ENCODE data around the gene ARHGAP15.

ARHGAP15 gene

GRCh38 chr2:143121957-143122356 lies 7.3 kb upstream of the ARHGAP15 start:
- Histone ChIP-seq H3K36me3 (ENCODE audit: control insufficient read depth, insufficient read depth, low read length) (no peaks in the 10 kb centered on the region), H3K9ac (ENCODE audit: low read depth, low read length) (no peak overlapping the region), H3K27ac (ENCODE audit: low read depth, low read length) (no peak overlapping the region), H3K4me1 (ENCODE audit: control insufficient read depth, insufficient read depth, low read length) (no peaks in the 10 kb centered on the region), H3K9me3 (ENCODE audit: control insufficient read depth, insufficient read depth, low read length) (no peaks in the 10 kb centered on the region), H3K4me3 (ENCODE audit: low read depth, low read length) (no peak overlapping the region), H3K27me3 (ENCODE audit: control insufficient read depth, insufficient read depth, low read length) (no peaks in the 10 kb centered on the region)

GRCh38 chr2:143123911-143124310 lies 5.3 kb upstream of the ARHGAP15 start:
- H3K9me3 ChIP-seq (ENCODE audit: control insufficient read depth, insufficient read depth, low read length) = no peaks in the 10 kb centered on the region
- no peaks in the 10 kb centered on the region for H3K4me1 ChIP-seq (ENCODE audit: control insufficient read depth, insufficient read depth, low read length)
- no peak overlapping the region for H3K27ac ChIP-seq (ENCODE audit: low read depth, low read length)
- no peak overlapping the region for H3K9ac ChIP-seq (ENCODE audit: low read depth, low read length)
- no peaks in the 10 kb centered on the region for H3K36me3 ChIP-seq (ENCODE audit: control insufficient read depth, insufficient read depth, low read length)
- no peaks in the 10 kb centered on the region for H3K27me3 ChIP-seq (ENCODE audit: control insufficient read depth, insufficient read depth, low read length)
- H3K4me3 ChIP-seq (ENCODE audit: low read depth, low read length) = no peak overlapping the region

- H3K4me3 ChIP-seq (ENCODE audit: low read depth, low read length) = no peak overlapping the region
These were observed 4.8 kb upstream of the ARHGAP15 start for GRCh38 chr2:143124445-143124844.

DNA sequence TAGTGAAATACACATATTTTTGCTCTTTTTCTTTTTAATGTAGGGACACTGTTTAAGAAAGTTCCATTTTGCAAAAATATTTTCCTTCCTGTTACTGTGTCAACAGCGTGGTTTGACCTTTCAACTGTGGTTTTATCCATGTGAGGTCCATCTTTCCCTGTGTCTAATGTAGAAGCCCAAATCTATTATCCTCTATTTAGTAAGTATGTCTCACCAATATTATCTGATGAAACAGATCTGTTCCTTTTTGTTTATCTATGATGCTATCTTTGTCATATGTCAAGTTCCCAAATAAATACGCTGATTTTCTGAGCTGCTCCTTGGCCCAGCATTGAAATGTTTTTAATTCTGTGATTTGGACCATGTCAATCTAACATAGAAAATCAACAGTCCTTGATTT lies 3.5 kb upstream of the ARHGAP15 start:
- Histone ChIP-seq H3K9ac (ENCODE audit: low read depth, low read length) (no peak overlapping the region), H3K9me3 (ENCODE audit: control insufficient read depth, insufficient read depth, low read length) (no peaks in the 10 kb centered on the region), H3K27me3 (ENCODE audit: control insufficient read depth, insufficient read depth, low read length) (no peaks in the 10 kb centered on the region), H3K4me3 (ENCODE audit: low read depth, low read length) (no peak overlapping the region), H3K36me3 (ENCODE audit: control insufficient read depth, insufficient read depth, low read length) (no peaks in the 10 kb centered on the region), H3K27ac (ENCODE audit: low read depth, low read length) (no peak overlapping the region), H3K4me1 (ENCODE audit: control insufficient read depth, insufficient read depth, low read length) (no peaks in the 10 kb centered on the region)

More at GRCh38 chr2:143124445-143124844, 4.8 kb upstream of the ARHGAP15 start:
- Histone ChIP-seq H3K4me1 (ENCODE audit: control insufficient read depth, insufficient read depth, low read length) (no peaks in the 10 kb centered on the region), H3K9ac (ENCODE audit: low read depth, low read length) (no peak overlapping the region), H3K27me3 (ENCODE audit: control insufficient read depth, insufficient read depth, low read length) (no peaks in the 10 kb centered on the region), H3K9me3 (ENCODE audit: control insufficient read depth, insufficient read depth, low read length) (no peaks in the 10 kb centered on the region), H3K36me3 (ENCODE audit: control insufficient read depth, insufficient read depth, low read length) (no peaks in the 10 kb centered on the region), H3K27ac (ENCODE audit: low read depth, low read length) (no peak overlapping the region)

DNA sequence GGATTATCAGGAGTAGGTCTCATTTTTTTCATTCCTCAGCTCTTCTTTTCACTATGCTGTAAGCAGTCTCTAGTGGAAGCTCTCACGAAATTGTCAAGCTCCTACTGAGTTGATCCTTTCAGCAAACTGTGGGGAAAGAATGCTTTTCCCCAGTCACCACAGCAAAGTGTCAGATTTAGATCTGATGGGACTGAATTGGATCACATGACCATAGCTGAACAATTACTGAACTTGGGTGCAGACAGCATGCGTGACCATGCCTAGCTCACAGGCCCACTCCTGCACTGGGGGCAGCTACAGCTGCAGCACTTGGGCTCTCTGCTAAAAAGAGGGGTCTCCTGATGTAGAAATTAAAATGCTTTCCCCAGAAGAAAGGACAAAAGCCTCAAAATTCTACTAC lies 3.1 kb downstream of the ARHGAP15 start:
- H3K36me3 ChIP-seq (ENCODE audit: control insufficient read depth, insufficient read depth, low read length) = no peaks in the 10 kb centered on the region
- H3K9ac ChIP-seq (ENCODE audit: low read depth, low read length) = no peak overlapping the region
- no peaks in the 10 kb centered on the region for H3K27me3 ChIP-seq (ENCODE audit: control insufficient read depth, insufficient read depth, low read length)
- no peak overlapping the region for H3K27ac ChIP-seq (ENCODE audit: low read depth, low read length)
- no peak overlapping the region for H3K4me3 ChIP-seq (ENCODE audit: low read depth, low read length)
- no peaks in the 10 kb centered on the region for H3K9me3 ChIP-seq (ENCODE audit: control insufficient read depth, insufficient read depth, low read length)
- H3K4me1 ChIP-seq (ENCODE audit: control insufficient read depth, insufficient read depth, low read length) = no peaks in the 10 kb centered on the region

GRCh38 chr2:143133783-143134182 lies 4.6 kb downstream of the ARHGAP15 start:
- Histone ChIP-seq H3K9me3 (ENCODE audit: control insufficient read depth, insufficient read depth, low read length) (no peaks in the 10 kb centered on the region), H3K27ac (ENCODE audit: low read depth, low read length) (no peak overlapping the region), H3K9ac (ENCODE audit: low read depth, low read length) (no peak overlapping the region), H3K27me3 (ENCODE audit: control insufficient read depth, insufficient read depth, low read length) (no peaks in the 10 kb centered on the region), H3K4me1 (ENCODE audit: control insufficient read depth, insufficient read depth, low read length) (no peaks in the 10 kb centered on the region), H3K36me3 (ENCODE audit: control insufficient read depth, insufficient read depth, low read length) (no peaks in the 10 kb centered on the region), H3K4me3 (ENCODE audit: low read depth, low read length) (no peak overlapping the region)

DNA sequence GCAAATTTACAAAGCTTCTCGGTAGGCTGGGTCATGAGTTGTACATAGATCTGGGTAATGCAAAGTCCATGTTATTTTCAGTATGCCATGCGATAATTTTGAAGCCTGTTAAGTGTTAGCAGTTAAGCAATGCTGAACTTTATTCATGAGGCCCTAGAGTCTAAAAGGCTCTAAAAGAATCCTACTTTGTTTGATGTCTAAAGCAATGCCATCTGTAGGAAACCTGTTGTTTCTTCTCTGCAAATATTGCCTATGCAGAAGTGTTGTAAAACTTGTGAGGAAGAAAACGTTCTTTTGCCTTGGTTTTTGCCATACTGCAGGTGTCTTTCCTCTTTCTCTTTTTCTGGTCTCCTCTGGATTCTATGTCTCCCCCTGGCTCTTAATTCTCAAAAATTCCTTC lies 9.1 kb downstream of the ARHGAP15 start:
- H3K9me3 ChIP-seq (ENCODE audit: control insufficient read depth, insufficient read depth, low read length) = no peaks in the 10 kb centered on the region
- no peaks in the 10 kb centered on the region for H3K27me3 ChIP-seq (ENCODE audit: control insufficient read depth, insufficient read depth, low read length)
- H3K27ac ChIP-seq (ENCODE audit: low read depth, low read length) = no peak overlapping the region
- no peaks in the 10 kb centered on the region for H3K36me3 ChIP-seq (ENCODE audit: control insufficient read depth, insufficient read depth, low read length)
- H3K9ac ChIP-seq (ENCODE audit: low read depth, low read length) = no peak overlapping the region
- no peaks in the 10 kb centered on the region for H3K4me1 ChIP-seq (ENCODE audit: control insufficient read depth, insufficient read depth, low read length)
- H3K4me3 ChIP-seq (ENCODE audit: low read depth, low read length) = no peak overlapping the region

GRCh38 chr2:143139835-143140393 lies 10.7 kb downstream of the ARHGAP15 start:
- H3K27ac ChIP-seq (ENCODE audit: low read depth, low read length) = no peak overlapping the region

GRCh38 chr2:143140864-143141661 lies 11.8 kb downstream of the ARHGAP15 start:
- Histone ChIP-seq H3K4me3 (ENCODE audit: low read depth, low read length) (no peak overlapping the region), H3K27ac (ENCODE audit: low read depth, low read length) (no peak overlapping the region), H3K9me3 (ENCODE audit: control insufficient read depth, insufficient read depth, low read length) (no peaks in the 10 kb centered on the region)

More at GRCh38 chr2:143139835-143140393, 10.7 kb downstream of the ARHGAP15 start:
- Histone ChIP-seq H3K27me3 (ENCODE audit: control insufficient read depth, insufficient read depth, low read length) (no peaks in the 10 kb centered on the region), H3K9me3 (ENCODE audit: control insufficient read depth, insufficient read depth, low read length) (no peaks in the 10 kb centered on the region), H3K9ac (ENCODE audit: low read depth, low read length) (no peak overlapping the region), H3K4me1 (ENCODE audit: control insufficient read depth, insufficient read depth, low read length) (no peaks in the 10 kb centered on the region), H3K4me3 (ENCODE audit: low read depth, low read length) (no peak overlapping the region), H3K36me3 (ENCODE audit: control insufficient read depth, insufficient read depth, low read length) (no peaks in the 10 kb centered on the region)

GRCh38 chr2:143142598-143142997 lies 13.4 kb downstream of the ARHGAP15 start:
- Histone ChIP-seq H3K4me3 (ENCODE audit: low read depth, low read length) (no peak overlapping the region), H3K4me1 (ENCODE audit: control insufficient read depth, insufficient read depth, low read length) (no peaks in the 10 kb centered on the region), H3K9me3 (ENCODE audit: control insufficient read depth, insufficient read depth, low read length) (no peaks in the 10 kb centered on the region), H3K27ac (ENCODE audit: low read depth, low read length) (no peak overlapping the region), H3K9ac (ENCODE audit: low read depth, low read length) (no peak overlapping the region), H3K27me3 (ENCODE audit: control insufficient read depth, insufficient read depth, low read length) (no peaks in the 10 kb centered on the region), H3K36me3 (ENCODE audit: control insufficient read depth, insufficient read depth, low read length) (no peaks in the 10 kb centered on the region)

More at GRCh38 chr2:143140864-143141661, 11.8 kb downstream of the ARHGAP15 start:
- Histone ChIP-seq H3K4me1 (ENCODE audit: control insufficient read depth, insufficient read depth, low read length) (no peaks in the 10 kb centered on the region), H3K9ac (ENCODE audit: low read depth, low read length) (no peak overlapping the region), H3K36me3 (ENCODE audit: control insufficient read depth, insufficient read depth, low read length) (no peaks in the 10 kb centered on the region), H3K27me3 (ENCODE audit: control insufficient read depth, insufficient read depth, low read length) (no peaks in the 10 kb centered on the region)

DNA sequence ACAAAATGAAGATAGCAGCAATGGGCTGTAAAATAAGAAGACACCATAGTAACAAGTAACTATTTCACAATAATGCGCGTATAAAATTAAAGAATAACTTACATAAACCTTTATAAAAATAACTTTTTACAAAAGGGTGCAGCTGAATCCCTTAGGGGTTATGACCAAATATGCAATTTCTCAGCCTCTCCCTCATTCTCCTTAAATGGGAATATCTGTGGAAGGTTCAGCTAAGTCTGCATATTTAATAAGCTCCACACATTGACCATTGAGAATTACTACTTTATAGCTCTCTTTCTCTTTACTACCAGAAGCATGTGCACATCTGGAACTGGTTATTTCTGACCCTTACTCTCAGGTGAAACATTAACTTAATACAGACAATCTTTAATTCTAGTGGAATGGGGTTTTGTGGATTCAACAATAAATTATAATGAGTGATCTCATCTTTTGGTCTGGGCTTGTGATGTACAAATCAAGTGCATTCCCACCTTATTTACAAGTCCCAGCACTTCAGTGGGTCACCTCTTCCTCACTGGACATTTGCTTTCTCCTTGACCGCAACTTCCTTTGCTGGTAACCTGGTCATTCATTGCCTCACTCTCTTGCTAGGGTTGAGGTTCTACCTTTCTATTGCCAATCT lies 15.7 kb downstream of the ARHGAP15 start:
- no peaks in the 10 kb centered on the region for H3K4me1 ChIP-seq (ENCODE audit: control insufficient read depth, insufficient read depth, low read length)
- no peaks in the 10 kb centered on the region for H3K9me3 ChIP-seq (ENCODE audit: control insufficient read depth, insufficient read depth, low read length)
- H3K27ac ChIP-seq (ENCODE audit: low read depth, low read length) = no peak overlapping the region
- no peaks in the 10 kb centered on the region for H3K27me3 ChIP-seq (ENCODE audit: control insufficient read depth, insufficient read depth, low read length)
- H3K9ac ChIP-seq (ENCODE audit: low read depth, low read length) = no peak overlapping the region
- H3K4me3 ChIP-seq (ENCODE audit: low read depth, low read length) = no peak overlapping the region
- H3K36me3 ChIP-seq (ENCODE audit: control insufficient read depth, insufficient read depth, low read length) = no peaks in the 10 kb centered on the region
